Measurements from ENCODE around the gene FAM110A. TPM values are rescaled to one million over a fixed set of nuclear protein-coding genes. Genes with fewer than 3 reads are reported as not detected.

The FAM110A gene
- total and polyA plus RNA-seq, 2 of the 8 experiments (the other 6 are each of a cell fraction or from before 2014, with no cell fraction given) = 10.1 to 10.9 TPM

GRCh38 chr20:884983-885952 lies 51.8 kb downstream of the FAM110A start (continued):
- no peak for TF ChIP-seq CHD7 (IDR thresholded peaks at IDR 0.05; ENCODE audit: insufficient replicate concordance, low read length)
- no peak for TF ChIP-seq MAFK (IDR thresholded peaks at IDR 0.05; ENCODE audit: low read depth, low read length)
- no peak for TF ChIP-seq CREB1 (IDR thresholded peaks at IDR 0.05)
- TF ChIP-seq JUND (IDR thresholded peaks at IDR 0.05; ENCODE audit: low read length) = no peak
- TF ChIP-seq USF2 (IDR thresholded peaks at IDR 0.05; ENCODE audit: low read length) = no peak
- TF ChIP-seq BRCA1 (IDR thresholded peaks at IDR 0.05; ENCODE audit: low read depth, low read length) = no peak
- peak; percentile 84 for TF ChIP-seq MAX (IDR thresholded peaks at IDR 0.05)
- TF ChIP-seq RXRA (IDR thresholded peaks at IDR 0.05; ENCODE audit: insufficient read depth, low read depth, low read length) = no peak
